ENCODE data around the gene FAM53A.
A peak's percentile ranks its signal among the peaks of the same experiment; 100 is the strongest.
"Not testable (repeated sequence)": the region's sequence is repeated elsewhere in the genome, so short reads cannot be mapped to it uniquely, and the experiment has no call there.

Gene FAM53A

DNA sequence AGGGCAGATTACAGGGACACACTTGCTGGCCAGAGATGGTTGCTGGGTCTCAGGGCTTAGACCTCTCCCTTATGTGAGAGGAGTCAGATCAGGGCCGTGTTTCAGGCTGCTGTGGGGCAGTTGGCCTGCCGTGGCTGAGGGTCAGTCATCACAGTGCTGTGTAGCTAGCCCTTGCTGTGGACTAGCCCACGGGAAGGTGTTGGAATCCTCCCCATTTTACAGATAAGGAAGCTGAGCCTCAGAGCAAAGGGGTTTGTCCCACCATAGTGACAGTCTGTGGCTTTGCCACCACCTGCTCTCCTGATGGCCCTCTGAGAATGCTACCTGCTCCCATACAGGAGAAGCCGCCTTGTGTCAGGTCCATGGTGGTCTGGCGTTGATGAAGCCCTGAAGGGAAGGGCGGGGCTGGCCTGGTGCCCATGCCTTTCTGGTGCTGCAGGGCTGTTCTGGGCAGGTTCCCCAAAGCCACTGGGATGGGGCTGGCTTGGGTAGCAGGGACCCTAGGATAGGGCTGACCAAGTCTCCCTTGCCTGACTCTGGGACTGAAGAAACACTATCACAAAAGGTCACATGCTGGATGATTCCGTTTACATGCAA, 2.4 kb upstream of the FAM53A start:
- DNase-seq (ENCODE audit: low read depth in 2 of 2), result no peak

DNA sequence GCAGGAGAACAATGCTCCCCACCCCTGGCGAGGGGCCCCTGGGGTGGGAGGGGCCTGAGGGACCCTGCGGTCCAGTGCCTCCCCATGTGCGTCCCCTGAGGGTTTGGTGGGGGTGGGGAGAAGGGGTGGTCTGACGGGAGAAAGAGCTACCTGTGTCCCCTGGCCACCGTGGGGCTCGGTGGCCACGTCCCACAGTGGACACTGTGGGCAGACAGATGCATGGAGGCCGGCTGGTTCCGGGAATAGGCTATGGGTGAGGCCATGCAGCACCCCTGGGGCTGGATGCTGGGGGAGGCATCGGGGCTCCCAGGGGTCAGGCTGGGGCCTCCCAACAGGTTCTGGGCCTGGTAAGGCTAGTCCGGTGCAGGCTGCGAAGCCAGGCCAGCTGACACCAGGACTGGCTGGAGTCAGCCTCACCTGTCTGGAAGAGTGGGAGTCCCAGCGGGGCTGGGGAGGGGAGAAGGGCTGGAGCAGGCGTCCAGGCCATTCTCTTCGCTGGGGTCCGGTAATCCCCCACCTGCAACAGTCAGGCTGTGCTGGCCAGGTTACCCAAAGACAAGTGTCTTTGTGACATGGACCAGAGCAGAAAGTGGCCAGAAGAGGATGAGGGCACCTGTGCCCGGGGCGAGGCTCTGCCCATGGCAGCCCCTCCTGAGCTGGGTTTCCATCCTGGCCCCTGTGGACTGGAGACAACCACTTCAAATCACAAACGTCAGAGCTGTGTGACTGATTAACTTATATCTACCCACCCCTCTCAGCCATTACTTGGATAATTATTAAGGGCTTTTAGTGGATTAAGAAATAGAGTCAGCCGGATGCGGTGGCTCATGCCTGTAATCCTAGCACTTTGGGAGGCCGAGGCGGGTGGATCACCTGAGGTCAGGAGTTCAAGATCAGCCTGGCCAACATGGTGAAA, 1.4 kb upstream of the FAM53A start:
- DNase-seq (ENCODE audit: low read depth in 2 of 2), result no peak

- peak in 1 of 2 donors; percentile 78 for DNase-seq (ENCODE audit: low read depth in 2 of 2)
These were observed 557 bp upstream of the FAM53A start for GRCh38 chr4:1684506-1685234.

- no peak for DNase-seq (ENCODE audit: low read depth in 2 of 2)
These were observed 815 bp downstream of the FAM53A start for GRCh38 chr4:1683261-1683735.

GRCh38 chr4:1682860-1683259, 1.3 kb downstream of the FAM53A start:
- no peak for DNase-seq (ENCODE audit: low read depth in 2 of 2)

DNA sequence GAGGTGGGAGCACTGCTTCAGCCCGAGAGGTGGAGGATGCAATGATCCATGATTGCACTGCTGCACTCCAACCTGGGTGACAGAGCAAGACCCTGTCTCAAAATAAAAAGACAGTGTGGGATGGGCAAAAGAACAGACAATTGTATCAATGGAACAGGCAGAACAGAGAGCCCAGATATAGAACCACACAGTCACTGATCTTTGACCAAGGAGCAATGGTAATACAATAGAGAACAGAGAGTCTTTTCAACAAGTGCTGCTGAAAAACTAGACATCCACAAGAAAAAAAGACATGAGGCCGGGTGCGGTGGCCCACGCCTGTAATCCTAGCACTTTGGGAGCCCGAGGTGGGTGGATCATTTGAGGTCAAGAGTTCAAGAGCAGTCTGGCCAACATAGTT, 5.9 kb downstream of the FAM53A start:
- no peak for DNase-seq (ENCODE audit: low read depth in 2 of 2)

DNA sequence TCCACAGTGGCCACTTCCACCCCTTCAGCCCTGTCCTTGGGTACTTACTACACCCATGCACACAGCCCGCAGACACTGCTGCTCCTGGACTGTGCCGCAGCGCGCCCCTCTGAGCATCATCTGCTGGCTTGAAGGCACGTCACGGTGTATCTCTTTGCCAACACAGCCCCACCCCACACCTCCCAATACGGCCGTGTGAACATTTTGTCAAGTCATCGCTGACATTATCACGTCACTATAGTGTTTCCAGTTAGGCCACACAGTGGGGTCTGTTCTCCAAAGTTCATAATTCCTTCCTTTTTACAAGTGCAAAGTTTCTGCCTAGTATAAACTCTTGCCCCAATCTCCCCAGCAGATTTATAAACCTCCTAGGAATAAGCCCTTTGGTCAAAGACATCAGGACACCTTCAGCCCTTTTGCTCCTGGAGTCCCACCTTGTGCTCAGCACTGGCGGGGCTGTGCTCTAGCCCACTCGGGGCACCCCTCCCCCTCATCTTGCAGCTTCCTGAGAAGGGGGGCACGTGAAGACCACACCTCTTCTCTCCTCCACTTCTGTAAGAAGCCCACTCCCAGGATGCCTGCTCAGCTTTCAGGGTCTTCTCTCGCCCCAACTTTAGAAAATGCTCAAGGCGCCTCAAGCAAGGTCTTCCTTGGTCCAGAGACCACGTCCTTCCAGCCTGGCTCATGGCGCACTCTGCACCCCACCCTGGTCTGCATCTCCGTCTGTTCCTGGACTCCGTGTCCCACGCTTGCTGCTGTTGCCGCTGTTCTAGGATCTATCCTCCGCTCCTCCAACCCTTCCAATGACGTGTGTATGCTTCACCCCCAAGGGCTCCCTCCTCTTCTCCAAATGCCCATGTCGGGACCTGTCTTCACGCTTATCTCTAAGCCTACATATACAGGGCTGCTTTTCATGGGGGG, 7.2 kb downstream of the FAM53A start:
- DNase-seq (ENCODE audit: low read depth in 2 of 2), result no peak

- DNase-seq (ENCODE audit: low read depth in 2 of 2), result no peak
These were observed 8.3 kb downstream of the FAM53A start for GRCh38 chr4:1675802-1676137.

GRCh38 chr4:1675136-1675801, 8.8 kb downstream of the FAM53A start:
- no peak for DNase-seq (ENCODE audit: low read depth in 2 of 2)

GRCh38 chr4:1674682-1675081, 9.4 kb downstream of the FAM53A start:
- no peak for DNase-seq (ENCODE audit: low read depth in 2 of 2)

DNA sequence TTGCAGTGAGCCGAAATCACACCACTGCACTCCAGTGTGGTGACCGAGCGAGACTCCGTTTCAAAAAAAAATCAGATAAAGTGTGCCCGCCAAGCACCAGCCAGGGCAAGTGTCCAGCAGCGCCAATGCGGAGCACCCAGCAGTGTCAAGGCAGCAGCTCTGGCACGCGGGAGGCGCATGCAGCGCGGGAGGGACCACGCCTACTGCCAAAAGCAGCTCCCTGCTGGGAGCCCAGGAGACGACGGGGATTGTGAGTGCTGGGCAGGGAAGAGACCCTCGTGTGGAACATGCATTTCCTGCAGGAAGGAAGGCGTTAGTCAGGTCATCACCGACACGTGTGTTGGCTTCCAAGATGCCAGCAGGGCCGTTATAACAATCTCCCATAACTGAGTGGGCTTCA, 10.4 kb downstream of the FAM53A start:
- no peak for DNase-seq (ENCODE audit: low read depth in 2 of 2)

DNA sequence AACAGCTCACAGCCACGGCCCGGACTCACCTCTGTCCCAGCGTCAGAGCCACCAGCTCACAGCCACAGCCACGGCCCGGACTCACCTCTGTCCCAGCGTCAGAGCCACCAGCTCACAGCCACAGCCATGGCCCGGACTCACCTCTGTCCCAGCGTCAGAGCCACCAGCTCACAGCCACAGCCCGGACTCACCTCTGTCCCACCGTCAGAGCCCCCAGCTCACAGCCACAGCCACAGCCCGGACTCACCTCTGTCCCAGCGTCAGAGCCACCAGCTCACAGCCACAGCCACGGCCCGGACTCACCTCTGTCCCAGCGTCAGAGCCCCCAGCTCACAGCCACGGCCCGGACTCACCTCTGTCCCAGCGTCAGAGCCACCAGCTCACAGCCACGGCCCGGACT, 13.1 kb downstream of the FAM53A start:
- not testable (repeated sequence) for DNase-seq (ENCODE audit: low read depth in 2 of 2)

GRCh38 chr4:1670279-1670678, 13.8 kb downstream of the FAM53A start:
- no peak for DNase-seq (ENCODE audit: low read depth in 2 of 2)

- no peak for DNase-seq (ENCODE audit: low read depth in 2 of 2)
These were observed 14.3 kb downstream of the FAM53A start for GRCh38 chr4:1669850-1670249.

- DNase-seq (ENCODE audit: low read depth in 2 of 2), result no peak
These were observed 14.8 kb downstream of the FAM53A start for GRCh38 chr4:1669270-1669669.

- DNase-seq (ENCODE audit: low read depth in 2 of 2), result no peak
These were observed 15.6 kb downstream of the FAM53A start for GRCh38 chr4:1668488-1668840.

GRCh38 chr4:1667273-1667672, 16.8 kb downstream of the FAM53A start:
- DNase-seq (ENCODE audit: low read depth in 2 of 2), result no peak

GRCh38 chr4:1666391-1666790, 17.7 kb downstream of the FAM53A start:
- DNase-seq (ENCODE audit: low read depth in 2 of 2), result no peak

GRCh38 chr4:1664141-1664540, 20.0 kb downstream of the FAM53A start:
- no peak for DNase-seq (ENCODE audit: low read depth in 2 of 2)

DNA sequence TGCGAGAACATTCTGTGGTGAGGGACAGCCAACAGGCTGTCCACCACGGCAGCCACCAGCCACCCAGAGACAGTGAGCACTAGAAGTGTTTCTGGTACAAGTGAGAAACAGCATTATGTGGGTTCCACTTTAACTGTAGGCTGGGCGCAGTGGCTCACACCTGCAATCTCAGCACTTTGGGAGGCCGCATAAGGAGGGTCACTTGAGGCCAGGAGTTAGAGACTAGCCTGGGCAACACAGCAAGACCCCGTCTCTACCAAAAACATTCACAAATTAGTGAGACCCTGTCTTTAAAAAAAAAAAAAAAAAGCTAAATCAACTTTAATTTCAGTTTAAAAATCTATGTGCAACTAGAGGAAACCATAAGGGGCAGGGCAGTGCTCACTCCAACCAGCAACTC, 20.6 kb downstream of the FAM53A start:
- DNase-seq (ENCODE audit: low read depth in 2 of 2), result no peak

GRCh38 chr4:1661695-1662094, 22.4 kb downstream of the FAM53A start:
- no peak for DNase-seq (ENCODE audit: low read depth in 2 of 2)

Data from stimulated activated CD8-positive, alpha-beta memory T cell treated with anti-CD3 and anti-CD28 coated beads, Interleukin-7, amount 100 ng/mL, for 4 hours (primary cell).